GM18498 (cell line): ENCODE results near the gene ORC3.
"Not testable (repeated sequence)": the region's sequence is repeated elsewhere in the genome, so short reads cannot be mapped to it uniquely, and the experiment has no call there.

Source experiments
- ATAC-seq: cut with Tn5 transposase; IDR thresholded peaks from one replicate; pipeline ENCODE4 v1.9.1; 2021; ENCODE audit warnings: mild to moderate bottlenecking, moderate library complexity; ENCODE audit not compliant: unreplicated experiment

Gene ORC3

DNA sequence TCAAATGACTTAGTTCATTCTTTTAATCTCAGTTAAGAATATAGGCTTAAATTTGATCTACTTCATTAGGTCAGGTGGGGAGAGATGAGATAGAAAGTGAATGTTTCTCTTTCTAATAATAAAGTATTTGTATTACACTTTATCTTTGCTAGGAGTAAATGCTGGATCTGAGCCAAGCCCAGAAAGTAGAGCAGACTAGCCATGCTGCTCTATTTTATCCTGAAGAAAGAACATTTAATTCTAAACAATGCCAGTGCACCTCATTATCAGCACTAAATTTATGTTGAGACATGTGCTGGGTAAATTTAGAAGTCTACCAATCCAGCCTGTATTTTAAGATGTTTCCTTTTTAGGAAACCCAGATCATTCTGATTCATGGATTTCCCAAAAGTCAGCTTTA is 68.6 kb downstream of the ORC3 start:
- ATAC-seq: no peak

- ATAC-seq: no peak
These were observed 70.4 kb downstream of the ORC3 start for GRCh38 chr6:87660226-87660911.

DNA sequence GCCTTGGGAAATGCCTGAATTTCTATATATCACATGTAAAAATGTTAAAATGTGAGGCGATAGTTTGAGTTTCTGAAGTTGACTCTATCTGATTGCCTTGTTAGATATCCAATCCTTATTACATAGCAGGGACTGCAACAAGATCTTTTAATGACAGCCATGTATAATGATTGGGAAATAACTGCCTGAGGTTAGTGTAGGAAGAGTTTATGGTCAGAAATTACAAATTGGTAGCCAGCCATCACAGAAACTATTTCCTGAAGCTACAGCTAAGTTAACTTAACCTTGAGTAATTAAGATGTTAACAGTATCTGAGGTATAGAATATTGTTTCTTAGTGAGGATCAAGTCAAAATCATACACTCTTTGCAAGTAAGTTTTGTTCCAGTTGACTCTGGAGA is 71.1 kb downstream of the ORC3 start:
- no peak for ATAC-seq

GRCh38 chr6:87661503-87661902 is 71.6 kb downstream of the ORC3 start:
- no peak for ATAC-seq

GRCh38 chr6:87663434-87663833 is 73.5 kb downstream of the ORC3 start:
- no peak for ATAC-seq

DNA sequence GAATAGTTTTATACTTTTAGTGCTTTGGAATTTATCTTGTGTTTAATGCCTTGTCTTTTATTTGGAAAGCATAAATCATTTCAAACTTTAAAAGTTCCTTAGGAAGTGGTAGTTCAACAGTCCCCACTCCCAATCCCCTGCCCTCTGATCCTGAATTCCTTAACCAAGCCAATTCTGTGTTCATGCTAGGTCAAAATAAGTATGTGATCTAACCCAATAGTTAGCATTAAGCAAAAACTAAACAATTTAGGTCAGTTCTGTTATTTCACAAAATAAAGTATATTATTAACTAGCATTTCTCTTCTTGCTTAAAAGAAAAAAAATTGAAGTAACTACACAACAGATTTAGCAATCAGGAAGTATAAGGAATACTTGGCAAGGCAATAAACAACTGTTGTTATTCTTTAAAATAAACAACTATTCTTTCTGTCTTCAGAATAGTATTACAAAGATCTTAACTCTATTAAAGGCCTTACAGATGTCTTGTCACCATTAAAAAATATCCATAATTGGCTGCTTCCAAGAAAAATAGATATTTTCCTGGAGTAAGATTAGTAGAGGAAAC is 75.1 kb downstream of the ORC3 start:
- ATAC-seq: no peak

DNA sequence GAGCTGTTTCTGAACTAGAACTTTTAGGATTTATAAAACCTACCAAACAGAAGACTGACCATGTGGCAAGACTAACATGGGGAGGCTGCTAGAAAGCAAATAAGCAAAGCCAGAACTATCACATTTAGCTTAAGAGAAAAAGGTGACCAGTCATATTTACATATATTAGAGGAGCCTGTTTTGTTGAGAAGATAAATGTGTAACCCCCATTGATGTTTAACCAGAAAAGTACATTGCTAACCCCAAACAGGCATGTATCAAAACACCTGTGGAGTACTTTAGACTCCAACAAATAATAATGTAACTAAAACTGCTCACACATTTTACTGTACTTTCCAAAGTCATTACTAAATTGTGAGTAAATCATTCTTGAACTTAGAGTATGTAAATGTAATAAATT is 77.1 kb downstream of the ORC3 start:
- no peak for ATAC-seq

DNA sequence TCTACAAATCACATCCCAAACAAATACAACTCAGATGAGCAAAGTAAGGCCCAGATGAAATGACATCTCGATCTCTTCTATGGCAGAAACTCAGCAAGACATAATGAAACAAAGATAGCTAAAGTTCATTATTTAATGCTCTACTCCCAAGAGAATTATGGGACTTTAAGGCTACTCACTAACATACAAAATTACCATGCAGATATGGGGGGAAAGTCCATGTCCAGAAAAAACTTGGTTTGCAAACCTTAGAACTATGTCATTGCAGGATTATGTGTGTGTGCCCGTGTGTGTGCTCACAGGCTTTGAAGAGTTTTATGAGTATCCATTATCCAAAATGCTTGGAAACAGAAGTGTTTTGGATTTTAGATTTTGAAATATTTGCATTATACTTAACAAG is 78.1 kb downstream of the ORC3 start:
- no peak for ATAC-seq

DNA sequence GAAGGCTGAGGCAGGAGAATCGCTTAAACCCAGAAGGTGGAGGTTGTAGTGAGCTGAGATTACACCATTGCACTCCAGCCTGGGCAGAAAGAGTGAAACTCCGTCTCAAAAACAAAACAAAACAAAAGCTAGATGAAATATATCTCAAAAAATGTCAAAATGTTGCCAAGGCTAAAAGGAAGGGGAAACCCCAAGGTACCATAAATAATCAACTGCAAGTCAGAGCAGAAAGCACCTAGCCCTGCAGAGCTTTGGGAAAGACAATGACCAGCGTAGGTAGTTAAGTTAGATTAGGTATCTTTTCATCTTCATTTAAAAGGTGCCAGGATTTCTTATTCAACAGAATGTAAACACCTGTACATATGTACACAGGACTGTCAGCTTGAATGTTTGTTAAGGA is 79.1 kb downstream of the ORC3 start:
- ATAC-seq: no peak

GRCh38 chr6:87670707-87671106 is 80.8 kb downstream of the ORC3 start:
- no peak for ATAC-seq

GRCh38 chr6:87671555-87672029 is 81.7 kb downstream of the ORC3 start:
- no peak for ATAC-seq

GRCh38 chr6:87672641-87673040 is 82.7 kb downstream of the ORC3 start:
- ATAC-seq: no peak

- no peak for ATAC-seq
These were observed 83.3 kb downstream of the ORC3 start for GRCh38 chr6:87673237-87673636.

- no peak for ATAC-seq
These were observed 84.4 kb downstream of the ORC3 start for GRCh38 chr6:87674290-87674689.

GRCh38 chr6:87675004-87675681 is 85.2 kb downstream of the ORC3 start:
- ATAC-seq: no peak

DNA sequence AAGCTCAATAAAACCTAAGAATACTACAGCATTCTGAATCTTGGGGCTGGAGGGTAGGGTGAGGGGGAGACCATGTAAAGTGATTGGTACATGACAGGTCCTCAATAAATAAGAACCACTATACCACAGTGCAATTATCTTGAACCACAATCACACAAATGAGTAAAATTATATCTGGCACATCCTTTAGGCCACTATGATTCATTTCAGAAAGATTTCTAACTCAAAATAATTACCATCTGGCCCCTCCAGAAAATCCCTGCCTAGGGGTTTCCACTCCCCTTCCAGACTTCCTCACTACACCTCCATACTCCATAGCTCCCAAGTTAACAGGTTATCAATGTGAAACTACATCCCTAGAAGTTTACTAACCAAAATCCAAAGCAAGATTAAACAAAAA is 92.4 kb downstream of the ORC3 start:
- no peak for ATAC-seq

- no peak for ATAC-seq
These were observed 94.0 kb downstream of the ORC3 start for GRCh38 chr6:87683890-87684289.

DNA sequence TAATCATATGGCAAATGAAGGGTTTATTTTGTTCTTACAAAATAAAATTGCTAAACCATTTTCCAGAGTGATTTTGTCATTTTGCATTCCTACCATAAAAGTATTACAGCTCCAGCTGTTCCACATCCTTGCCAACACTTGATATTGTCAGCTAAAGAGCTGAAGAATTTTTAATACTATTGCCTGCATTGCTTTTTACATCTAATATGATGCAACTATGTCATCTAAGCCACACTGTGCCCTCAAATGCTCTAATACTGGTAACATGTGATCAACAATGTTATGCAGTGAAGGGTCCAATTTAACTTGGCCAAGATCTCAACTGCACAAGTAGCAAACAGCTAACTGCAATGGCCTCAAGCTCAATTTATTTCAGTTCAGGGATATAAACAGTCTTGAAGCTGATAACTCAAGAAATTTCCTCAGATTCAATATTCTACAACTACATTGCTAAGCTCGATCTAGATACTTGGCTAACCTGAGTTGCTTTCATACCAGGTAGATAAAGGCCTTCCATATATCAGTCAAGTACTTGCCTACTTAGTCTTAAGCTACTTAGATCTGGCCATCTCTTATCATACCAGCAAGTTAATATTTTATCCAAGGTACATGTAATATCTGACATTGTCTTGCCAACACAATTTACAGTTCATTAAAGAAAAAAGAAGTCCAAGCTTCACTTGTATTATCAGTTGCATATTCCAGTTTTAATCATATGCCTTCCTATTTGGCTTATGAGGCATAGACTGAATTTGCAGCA is 95.1 kb downstream of the ORC3 start:
- ATAC-seq: no peak

- ATAC-seq: not testable (repeated sequence)
These were observed 96.8 kb downstream of the ORC3 start for GRCh38 chr6:87686636-87687205.

DNA sequence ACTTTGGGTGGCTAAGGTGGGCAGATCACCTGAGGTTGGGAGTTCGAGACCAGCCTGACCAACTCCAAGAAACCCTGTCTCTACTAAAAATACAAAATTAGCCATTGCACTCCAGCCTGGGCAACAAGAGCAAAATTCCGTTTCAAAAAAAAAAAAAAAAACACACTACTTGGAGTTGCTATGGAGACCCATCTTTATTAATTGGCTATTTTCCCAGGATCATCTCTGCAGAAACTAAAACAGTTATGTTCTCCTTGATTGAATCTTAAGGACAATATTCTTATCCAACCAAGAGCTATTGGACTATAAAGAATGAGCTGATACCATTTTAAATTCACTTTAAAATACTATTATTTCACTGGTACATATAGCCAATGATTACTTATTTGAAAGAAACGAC is 97.4 kb downstream of the ORC3 start:
- ATAC-seq: no peak

DNA sequence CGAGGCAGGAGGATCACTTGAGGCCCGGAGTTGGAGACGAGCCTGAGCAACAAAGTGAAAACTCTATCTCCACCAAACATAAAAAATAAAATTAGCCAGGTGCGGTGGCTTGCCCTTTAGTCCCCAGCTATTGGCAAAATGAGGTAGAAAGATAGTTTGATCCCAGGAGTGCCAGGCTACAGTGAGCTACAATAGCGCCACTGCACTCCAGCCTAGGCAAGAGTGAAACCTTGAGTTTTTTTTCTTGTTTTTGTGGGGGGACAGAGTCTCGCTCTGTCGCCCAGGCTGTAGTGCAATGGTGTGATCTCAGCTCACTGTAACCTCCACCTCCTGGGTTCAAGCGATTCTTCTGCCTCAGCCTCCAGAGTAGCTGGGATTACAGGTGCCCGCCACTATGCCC is 98.0 kb downstream of the ORC3 start:
- not testable (repeated sequence) for ATAC-seq
